Activated CD4-positive, alpha-beta T cell treated with anti-CD3 and anti-CD28 coated beads, Interleukin-2, amount 10 ng/mL, durations not matched to agents 24 days and 14 days (primary cell): Measurements from ENCODE around the gene CRTC3. TPM values are rescaled to one million over a fixed set of nuclear protein-coding genes. Genes with fewer than 3 reads are reported as not detected.
"Not testable (repeated sequence)": the region's sequence is repeated elsewhere in the genome, so short reads cannot be mapped to it uniquely, and the experiment has no call there.

ENCODE experiments used
- DNase-seq: peaks from one replicate; pipeline ENCODE4 v3.0.0; 2022
- H3K27ac Mint-ChIP-seq: one replicate; pipeline ENCODE4 v1.8.0; 2022; ENCODE audit warnings: mild to moderate bottlenecking, mixed read lengths
- H3K27me3 Mint-ChIP-seq: one replicate; pipeline ENCODE4 v1.8.0; 2022; ENCODE audit warnings: mixed read lengths
- H3K36me3 Mint-ChIP-seq: one replicate; pipeline ENCODE4 v1.8.0; 2022; ENCODE audit warnings: low read depth, mild to moderate bottlenecking, mixed read lengths
- H3K4me1 Mint-ChIP-seq: one replicate; pipeline ENCODE4 v1.8.0; 2021; ENCODE audit warnings: mixed read lengths
- H3K4me3 Mint-ChIP-seq: one replicate; pipeline ENCODE4 v1.8.0; 2022; ENCODE audit warnings: mild to moderate bottlenecking, moderate library complexity, mixed read lengths
- H3K9me3 Mint-ChIP-seq: one replicate; pipeline ENCODE4 v1.8.0; 2021; ENCODE audit warnings: mixed read lengths
- intact Hi-C: fragments of 100-400 bp; cut with micrococcal nuclease; formaldehyde crosslinking; loops from one replicate; pipeline ENCODE4 v1.15.1; 2023
- total RNA-seq: library from RNA; stranded (reverse); gene quantifications from 2 replicates; pipeline ENCODE4 v1.2.3, GENCODE V29; 2022

CRTC3 gene
- total RNA-seq, 1 donor from 2014 or later = 54.2 TPM

DNA sequence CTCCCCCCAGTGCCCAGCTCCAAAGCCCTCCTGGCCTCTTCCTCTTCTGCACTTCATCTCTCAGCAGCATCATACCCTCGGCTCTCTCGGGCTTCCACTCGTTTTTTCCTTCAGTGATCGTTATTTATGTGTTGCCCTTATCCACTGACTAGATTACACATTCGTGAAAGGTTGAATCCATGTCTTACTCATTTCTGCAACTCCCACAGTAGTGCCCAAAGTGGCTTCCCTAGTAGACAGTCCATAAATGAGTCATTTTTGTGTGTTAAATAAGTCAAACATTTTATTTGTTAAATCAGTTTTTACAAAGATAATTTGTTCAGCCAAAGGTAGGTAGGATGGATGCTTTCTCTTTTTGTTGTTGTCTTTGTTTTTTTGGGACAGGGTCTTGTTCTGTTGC, 87.4 kb downstream of the CRTC3 start:
- H3K27ac Mint-ChIP-seq = peak overlapping the region; percentile 77
- no peaks in the 10 kb centered on the region for H3K9me3 Mint-ChIP-seq
- H3K27me3 Mint-ChIP-seq = no peaks in the 10 kb centered on the region
- peaks cover 44% of the 10 kb centered on the region for H3K36me3 Mint-ChIP-seq
- H3K4me1 Mint-ChIP-seq = peaks cover 43% of the 10 kb centered on the region
- intact Hi-C loops = no loop called here
- no peak overlapping the region for H3K4me3 Mint-ChIP-seq
- no peak for DNase-seq

- Mint-ChIP-seq H3K36me3 (peaks cover 42% of the 10 kb centered on the region), H3K4me3 (no peak overlapping the region), H3K9me3 (no peaks in the 10 kb centered on the region), H3K4me1 (peaks cover 43% of the 10 kb centered on the region), H3K27me3 (no peaks in the 10 kb centered on the region), H3K27ac (peak overlapping the region; percentile 56)
- DNase-seq = no peak
- intact Hi-C loops = no loop called here
Observed at GRCh38 chr15:90617668-90618097, 88.0 kb downstream of the CRTC3 start.

DNA sequence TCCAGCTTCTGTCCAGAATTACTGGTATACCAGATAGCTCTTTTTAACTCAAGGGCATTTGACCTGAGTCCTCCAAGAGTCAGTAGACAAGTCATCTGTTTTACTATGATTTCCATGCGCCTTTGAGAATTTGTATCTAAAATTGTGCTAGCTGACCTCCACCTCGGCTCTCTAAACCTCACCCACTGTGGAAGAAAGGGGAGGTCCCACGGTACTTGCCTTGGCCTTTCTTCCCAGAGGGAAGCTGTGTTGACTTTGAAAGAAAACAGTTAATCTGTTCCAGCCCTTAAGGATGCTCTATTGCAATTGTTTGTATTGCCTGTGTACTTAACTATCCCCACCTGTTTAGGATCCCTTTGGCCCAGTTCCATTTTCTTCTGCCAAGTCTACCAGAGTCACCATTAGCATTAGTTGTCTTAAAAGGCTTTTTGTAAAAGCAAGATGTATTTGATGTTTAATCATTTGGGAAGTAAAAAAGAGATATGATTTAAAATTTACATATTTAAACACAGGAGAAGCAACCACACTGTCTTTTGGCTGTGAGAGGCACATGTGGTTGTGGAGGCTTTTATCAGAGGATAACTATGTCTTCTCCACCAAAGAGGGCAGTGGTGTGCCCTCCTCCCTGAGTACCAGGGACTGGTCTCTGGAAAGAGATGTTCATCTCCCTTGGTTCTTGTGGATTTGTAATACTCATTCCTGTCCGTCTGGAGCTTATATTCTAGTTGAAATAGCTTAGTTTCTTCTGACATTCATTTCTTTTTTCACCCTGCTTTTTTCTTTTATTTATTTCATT, 88.8 kb downstream of the CRTC3 start:
- Mint-ChIP-seq H3K4me1 (peaks cover 39% of the 10 kb centered on the region), H3K27me3 (no peaks in the 10 kb centered on the region), H3K9me3 (no peaks in the 10 kb centered on the region), H3K36me3 (peaks cover 38% of the 10 kb centered on the region), H3K4me3 (no peak overlapping the region), H3K27ac (peak overlapping the region; percentile 82)
- intact Hi-C loops = no loop called here
- no peak for DNase-seq

GRCh38 chr15:90619468-90619867, 89.7 kb downstream of the CRTC3 start:
- intact Hi-C loops = no loop called here
- peaks cover 32% of the 10 kb centered on the region for H3K36me3 Mint-ChIP-seq

GRCh38 chr15:90619939-90620338, 90.2 kb downstream of the CRTC3 start:
- Mint-ChIP-seq H3K9me3 (no peaks in the 10 kb centered on the region), H3K27ac (peak overlapping the region; percentile 82), H3K36me3 (peaks cover 36% of the 10 kb centered on the region), H3K4me1 (peaks cover 30% of the 10 kb centered on the region), H3K4me3 (peak overlapping the region; percentile 66), H3K27me3 (no peaks in the 10 kb centered on the region)
- no peak for DNase-seq
- intact Hi-C loops = no loop called here

More at GRCh38 chr15:90619468-90619867, 89.7 kb downstream of the CRTC3 start:
- peak overlapping the region; percentile 66 for H3K4me3 Mint-ChIP-seq
- peak overlapping the region; percentile 82 for H3K27ac Mint-ChIP-seq
- H3K4me1 Mint-ChIP-seq = peaks cover 31% of the 10 kb centered on the region
- H3K27me3 Mint-ChIP-seq = no peaks in the 10 kb centered on the region
- H3K9me3 Mint-ChIP-seq = no peaks in the 10 kb centered on the region
- peak; percentile 70 for DNase-seq

DNA sequence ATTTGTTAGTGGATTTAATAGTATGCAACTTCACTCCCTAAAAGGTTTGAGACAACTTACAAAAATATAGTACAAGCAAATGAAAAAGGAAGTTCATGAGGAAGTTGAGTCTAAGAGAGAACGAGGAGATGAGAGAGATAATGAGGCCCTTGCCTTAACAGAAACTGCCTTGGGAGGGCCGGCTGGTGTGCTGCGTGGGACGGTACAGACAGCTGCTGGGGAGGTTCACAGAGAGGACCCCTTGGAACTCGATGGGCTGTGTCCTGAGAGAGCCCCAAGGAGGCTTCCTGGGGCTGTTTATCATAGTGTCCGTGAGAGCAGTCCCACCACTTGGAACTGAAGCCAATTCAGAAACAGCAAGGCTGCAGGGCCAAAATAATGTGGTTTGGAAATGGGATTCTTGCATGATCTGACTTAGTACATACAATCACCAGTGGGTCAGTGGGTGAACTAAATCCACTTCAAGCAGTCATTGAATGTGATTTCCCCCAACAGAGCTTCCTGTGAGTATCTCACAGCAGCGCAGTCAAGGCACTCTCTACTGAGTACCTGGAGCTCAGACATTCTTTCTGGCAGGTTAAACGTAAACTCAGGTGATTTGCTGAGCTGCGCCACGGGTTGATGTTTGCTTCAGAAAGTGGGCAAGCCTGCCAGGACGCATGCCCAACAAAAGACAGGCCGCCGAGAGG, 90.8 kb downstream of the CRTC3 start:
- Mint-ChIP-seq H3K4me3 (peak overlapping the region; percentile 66), H3K27me3 (no peaks in the 10 kb centered on the region), H3K4me1 (peaks cover 30% of the 10 kb centered on the region), H3K27ac (peak overlapping the region; percentile 77), H3K9me3 (no peaks in the 10 kb centered on the region), H3K36me3 (peaks cover 36% of the 10 kb centered on the region)
- intact Hi-C loops = no loop called here
- DNase-seq = peak; percentile 80

- Mint-ChIP-seq H3K4me1 (peaks cover 14% of the 10 kb centered on the region), H3K36me3 (peaks cover 33% of the 10 kb centered on the region), H3K4me3 (no peak overlapping the region), H3K9me3 (no peaks in the 10 kb centered on the region), H3K27ac (no peak overlapping the region), H3K27me3 (no peaks in the 10 kb centered on the region)
- intact Hi-C loops = no loop called here
- no peak for DNase-seq
Observed at GRCh38 chr15:90623854-90624253, 94.1 kb downstream of the CRTC3 start.

DNA sequence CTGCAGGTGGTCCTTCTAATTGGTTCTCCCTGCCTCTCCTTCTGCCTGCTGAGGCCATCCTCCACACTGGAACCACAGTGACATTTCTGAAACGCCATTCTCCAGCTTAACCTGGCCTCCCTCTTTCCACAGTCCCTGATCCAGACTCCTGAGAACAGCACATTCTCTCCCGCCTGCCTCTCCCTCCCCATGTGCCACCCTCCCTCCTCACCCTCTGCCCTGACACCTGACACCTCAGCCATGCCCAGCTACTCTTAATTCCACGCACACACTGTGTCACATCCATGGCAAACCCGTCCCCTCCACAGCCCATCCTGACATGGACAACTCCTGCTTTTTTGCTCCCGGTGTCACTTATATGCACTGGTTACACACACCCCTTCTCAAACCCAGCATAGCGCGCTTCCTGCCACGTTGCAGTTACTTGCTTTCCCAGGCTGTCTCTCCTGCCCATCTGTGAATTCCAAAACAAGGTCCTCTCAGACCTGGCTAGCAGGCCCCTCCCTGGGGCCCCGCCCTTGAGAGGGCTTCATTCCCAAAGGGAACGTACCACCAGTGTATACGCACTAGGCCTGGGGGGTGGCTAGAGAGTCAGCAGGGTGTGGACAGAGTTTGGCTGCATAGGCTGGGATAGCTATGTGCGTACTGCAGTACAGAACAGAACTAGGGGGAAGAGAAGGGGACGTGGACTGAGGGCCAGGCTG, 94.7 kb downstream of the CRTC3 start:
- Mint-ChIP-seq H3K36me3 (peaks cover 39% of the 10 kb centered on the region), H3K27ac (no peak overlapping the region), H3K27me3 (no peaks in the 10 kb centered on the region), H3K4me1 (peaks cover 13% of the 10 kb centered on the region), H3K9me3 (no peaks in the 10 kb centered on the region), H3K4me3 (no peak overlapping the region)
- no peak for DNase-seq
- intact Hi-C loops = no loop called here

DNA sequence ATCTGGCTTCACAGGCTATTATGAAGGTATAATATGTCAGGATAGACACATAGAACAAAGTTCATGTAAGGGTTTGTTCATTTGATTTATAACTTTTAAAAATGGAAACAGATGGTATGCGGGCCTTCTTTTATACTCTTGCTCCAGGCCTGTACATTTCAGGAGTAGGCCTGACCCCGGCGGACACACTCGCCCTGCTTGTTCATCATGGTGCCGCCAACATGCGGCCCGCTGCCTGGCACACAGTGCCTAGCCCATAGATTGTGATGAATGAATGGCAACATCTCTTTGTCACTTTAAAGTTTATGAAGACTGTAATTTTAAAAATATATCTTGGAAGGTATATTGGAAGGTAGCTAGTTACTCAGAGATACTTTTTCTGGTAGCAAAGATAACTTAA, 95.3 kb downstream of the CRTC3 start:
- intact Hi-C loops = no loop called here
- peaks cover 38% of the 10 kb centered on the region for H3K36me3 Mint-ChIP-seq

DNA sequence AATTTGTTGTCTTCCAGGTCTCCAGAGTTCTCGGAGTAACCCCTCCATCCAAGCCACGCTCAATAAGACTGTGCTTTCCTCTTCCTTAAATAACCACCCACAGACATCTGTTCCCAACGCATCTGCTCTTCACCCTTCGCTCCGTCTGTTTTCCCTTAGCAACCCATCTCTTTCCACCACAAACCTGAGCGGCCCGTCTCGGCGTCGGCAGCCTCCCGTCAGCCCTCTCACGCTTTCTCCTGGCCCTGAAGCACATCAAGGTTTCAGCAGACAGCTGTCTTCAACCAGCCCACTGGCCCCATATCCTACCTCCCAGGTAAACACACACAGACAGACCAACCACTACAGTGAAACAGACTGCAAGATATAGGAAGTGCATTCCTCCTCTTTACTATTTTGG, 99.5 kb downstream of the CRTC3 start:
- no peak for DNase-seq
- Mint-ChIP-seq H3K4me1 (no peaks in the 10 kb centered on the region), H3K9me3 (no peaks in the 10 kb centered on the region), H3K36me3 (peaks cover 52% of the 10 kb centered on the region), H3K4me3 (no peak overlapping the region), H3K27me3 (no peaks in the 10 kb centered on the region), H3K27ac (peak overlapping the region; percentile 55)
- intact Hi-C loops = no loop called here

More for the DNA sequence above, 95.3 kb downstream of the CRTC3 start:
- Mint-ChIP-seq H3K4me3 (no peak overlapping the region), H3K4me1 (peaks cover 8% of the 10 kb centered on the region), H3K27ac (peak overlapping the region; percentile 56), H3K9me3 (no peaks in the 10 kb centered on the region), H3K27me3 (no peaks in the 10 kb centered on the region)
- DNase-seq = no peak

GRCh38 chr15:90633360-90633759, 103.6 kb downstream of the CRTC3 start:
- Mint-ChIP-seq H3K9me3 (peaks cover 4% of the 10 kb centered on the region), H3K4me3 (no peak overlapping the region), H3K27ac (no peak overlapping the region), H3K27me3 (no peaks in the 10 kb centered on the region), H3K4me1 (no peaks in the 10 kb centered on the region), H3K36me3 (peaks cover 52% of the 10 kb centered on the region)
- no peak for DNase-seq
- intact Hi-C loops = no loop called here

- H3K4me1 Mint-ChIP-seq, intact Hi-C loops, H3K27ac Mint-ChIP-seq, H3K27me3 Mint-ChIP-seq, DNase-seq, H3K4me3 Mint-ChIP-seq, H3K9me3 Mint-ChIP-seq: not testable (repeated sequence)
- peaks cover 44% of the 10 kb centered on the region for H3K36me3 Mint-ChIP-seq
Observed at GRCh38 chr15:90636993-90637392, 107.3 kb downstream of the CRTC3 start.

- H3K27ac Mint-ChIP-seq = peak overlapping the region; percentile 17
- no peak for DNase-seq
- peaks cover 4% of the 10 kb centered on the region for H3K9me3 Mint-ChIP-seq
- H3K36me3 Mint-ChIP-seq = peaks cover 51% of the 10 kb centered on the region
- no peaks in the 10 kb centered on the region for H3K4me1 Mint-ChIP-seq
- intact Hi-C loops = no loop called here
- H3K27me3 Mint-ChIP-seq = no peaks in the 10 kb centered on the region
- no peak overlapping the region for H3K4me3 Mint-ChIP-seq
Observed at GRCh38 chr15:90637693-90638092, 108.0 kb downstream of the CRTC3 start.

DNA sequence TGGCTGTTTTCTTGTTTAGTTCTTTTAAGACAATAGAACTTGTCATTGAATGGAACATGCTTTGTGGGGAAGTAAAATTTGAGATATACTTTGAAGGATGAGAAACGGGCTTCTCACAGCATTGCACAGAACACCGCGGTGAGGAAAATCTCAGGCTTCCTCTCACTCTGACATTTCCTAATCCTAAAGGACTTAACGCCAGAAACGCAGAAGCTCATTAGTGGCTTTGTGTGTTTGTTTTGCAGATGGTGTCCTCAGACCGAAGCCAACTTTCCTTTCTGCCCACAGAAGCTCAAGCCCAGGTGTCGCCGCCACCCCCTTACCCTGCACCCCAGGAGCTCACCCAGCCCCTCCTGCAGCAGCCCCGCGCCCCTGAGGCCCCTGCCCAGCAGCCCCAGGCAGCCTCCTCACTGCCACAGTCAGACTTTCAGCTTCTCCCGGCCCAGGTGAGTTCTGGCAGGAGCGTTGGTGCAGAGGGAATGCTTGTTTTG, 108.5 kb downstream of the CRTC3 start:
- H3K9me3 Mint-ChIP-seq = peaks cover 4% of the 10 kb centered on the region
- peak overlapping the region; percentile 17 for H3K27ac Mint-ChIP-seq
- no peak overlapping the region for H3K4me3 Mint-ChIP-seq
- intact Hi-C loops = no loop called here
- peaks cover 51% of the 10 kb centered on the region for H3K36me3 Mint-ChIP-seq
- no peaks in the 10 kb centered on the region for H3K27me3 Mint-ChIP-seq
- no peaks in the 10 kb centered on the region for H3K4me1 Mint-ChIP-seq
- no peak for DNase-seq
